ENCODE measurements around the gene TMEM209.
"Not testable (repeated sequence)": the region's sequence is repeated elsewhere in the genome, so short reads cannot be mapped to it uniquely, and the experiment has no call there.

The TMEM209 gene

DNA sequence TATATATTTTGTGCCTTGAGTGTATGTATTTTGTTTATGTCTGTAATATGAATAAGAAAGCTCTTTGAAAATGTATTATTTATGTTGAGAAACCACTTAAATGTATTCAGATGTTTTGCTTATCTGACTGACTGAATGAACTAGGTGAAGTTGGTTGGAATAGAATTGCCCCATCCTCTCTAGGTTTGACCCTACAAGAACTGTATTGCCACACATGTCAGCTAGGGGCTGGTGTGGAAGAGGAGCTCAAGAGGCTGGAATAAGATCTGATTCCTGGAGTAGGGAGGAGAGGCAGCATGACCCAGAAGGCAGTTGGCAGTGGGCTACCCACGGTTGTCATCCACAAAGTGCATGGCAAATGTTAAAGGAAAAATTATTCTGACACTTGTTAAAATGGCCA lies 11.5 kb upstream of the TMEM209 start:
- DNase-seq, result no peak

DNA sequence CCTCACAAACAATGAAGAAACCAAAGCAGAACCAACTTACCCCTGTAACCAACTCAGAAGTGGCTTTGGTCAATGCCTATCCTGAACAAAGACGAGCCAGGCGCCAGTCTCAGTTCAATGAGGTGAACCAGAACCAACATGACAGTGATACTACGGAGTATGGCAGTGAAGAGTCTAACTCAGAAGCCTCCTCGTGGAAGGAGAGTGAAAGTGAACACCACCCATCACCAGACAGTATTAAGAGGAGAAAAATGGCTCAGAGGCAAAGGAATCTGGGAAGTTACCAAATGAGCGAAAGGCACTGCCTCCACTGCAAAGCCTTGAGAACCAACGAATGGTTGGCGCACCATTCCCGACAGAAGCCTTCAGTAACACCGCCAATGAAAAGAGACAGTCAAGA lies 10.8 kb upstream of the TMEM209 start:
- no peak for DNase-seq

DNA sequence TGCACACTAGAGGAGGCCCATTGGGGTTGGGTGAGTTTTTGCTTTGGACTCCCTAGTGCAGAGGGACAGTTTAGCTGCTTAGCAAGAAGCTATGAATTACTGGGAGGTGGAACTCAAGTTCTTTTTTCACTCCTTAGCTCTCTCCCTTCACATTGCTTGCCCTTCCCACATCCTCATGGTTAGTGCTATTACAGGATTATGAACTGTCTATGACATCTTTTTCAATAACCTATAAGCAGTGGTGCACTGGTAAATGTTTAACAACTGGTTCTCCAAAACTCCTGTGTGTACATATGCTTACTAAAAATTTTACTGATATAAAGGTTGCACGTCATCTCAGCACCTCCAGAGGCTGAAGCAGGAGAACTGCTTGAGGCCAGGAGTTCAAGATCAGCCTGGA lies 8.6 kb upstream of the TMEM209 start:
- no peak for DNase-seq

DNA sequence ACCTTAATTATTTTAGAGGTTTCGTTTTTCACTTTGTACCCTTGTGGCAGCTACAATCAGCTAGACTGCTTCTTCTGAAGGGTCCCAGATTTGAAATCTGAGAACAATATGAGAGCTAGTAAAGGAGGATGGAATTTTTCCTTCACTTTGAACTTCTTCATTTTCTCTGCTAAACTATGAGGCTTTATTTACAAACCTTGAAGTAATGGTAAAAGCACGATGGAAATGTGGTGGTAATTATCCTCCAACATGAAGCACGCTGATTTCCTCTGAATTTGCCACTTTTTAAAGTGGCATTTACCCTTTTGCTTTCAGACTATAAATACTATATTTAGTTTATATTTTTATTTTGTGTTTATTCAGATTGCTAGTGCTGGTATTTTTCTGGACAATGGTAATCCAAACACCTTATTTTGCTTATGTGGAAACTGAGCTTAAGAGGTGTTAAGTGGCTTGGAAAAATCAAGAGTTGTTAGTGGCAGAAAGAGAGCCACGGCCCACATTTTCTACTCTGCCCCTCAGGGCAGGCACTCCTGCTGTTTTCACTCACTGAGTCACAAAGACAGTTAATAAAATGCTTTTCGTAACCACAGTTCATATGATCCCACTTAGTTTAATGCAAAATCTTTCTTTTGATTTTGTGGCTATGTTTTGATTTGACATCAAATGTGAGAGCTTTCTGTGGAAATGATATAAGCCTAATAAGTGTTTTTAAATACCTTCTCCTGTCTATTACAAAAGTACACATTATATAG lies 5.2 kb upstream of the TMEM209 start:
- DNase-seq, result no peak

DNA sequence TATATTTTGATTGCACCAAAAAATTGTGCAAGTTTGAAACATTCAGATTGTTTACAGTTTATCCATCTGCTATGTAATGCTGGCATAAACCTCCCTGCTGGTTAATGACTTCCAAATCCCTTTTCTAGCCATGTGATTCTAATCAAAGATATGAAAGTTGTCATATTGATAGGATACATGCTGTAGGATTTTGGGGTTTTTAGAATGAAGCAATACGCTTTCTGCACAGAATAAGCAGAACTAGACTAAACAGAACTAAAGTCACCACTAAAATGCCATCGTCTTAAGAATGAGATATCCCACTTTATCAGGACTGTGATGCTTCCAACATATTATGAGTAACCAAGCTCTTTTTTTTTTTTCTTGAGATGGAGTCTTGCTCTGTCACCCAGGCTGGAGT lies 3.3 kb upstream of the TMEM209 start:
- no peak for DNase-seq

DNA sequence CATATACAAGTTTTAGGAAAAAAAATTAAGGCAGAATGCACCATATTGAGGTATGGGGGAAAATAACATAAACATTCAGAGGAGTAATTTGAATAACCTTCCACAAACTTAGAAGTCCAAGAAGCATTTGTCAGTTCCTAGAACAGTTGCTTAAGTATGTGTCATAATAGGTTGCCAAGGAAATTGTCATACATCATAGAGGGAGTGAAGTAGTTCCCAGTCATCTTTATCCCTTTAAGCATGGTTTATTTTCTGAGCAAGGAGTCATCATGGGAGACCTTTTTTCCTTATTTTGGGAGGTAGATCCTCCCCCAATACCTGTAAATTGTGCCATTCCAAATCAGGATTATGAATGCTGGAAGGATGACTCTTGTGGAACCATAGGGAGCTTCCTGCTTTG lies 2.4 kb upstream of the TMEM209 start, which contains the start of gene SSMEM1:
TSS of gene SSMEM1 (plus strand) at position 219 of the 400 bp plus-strand sequence. CDS start at position 270, 51 bp downstream.
- no peak for DNase-seq

DNA sequence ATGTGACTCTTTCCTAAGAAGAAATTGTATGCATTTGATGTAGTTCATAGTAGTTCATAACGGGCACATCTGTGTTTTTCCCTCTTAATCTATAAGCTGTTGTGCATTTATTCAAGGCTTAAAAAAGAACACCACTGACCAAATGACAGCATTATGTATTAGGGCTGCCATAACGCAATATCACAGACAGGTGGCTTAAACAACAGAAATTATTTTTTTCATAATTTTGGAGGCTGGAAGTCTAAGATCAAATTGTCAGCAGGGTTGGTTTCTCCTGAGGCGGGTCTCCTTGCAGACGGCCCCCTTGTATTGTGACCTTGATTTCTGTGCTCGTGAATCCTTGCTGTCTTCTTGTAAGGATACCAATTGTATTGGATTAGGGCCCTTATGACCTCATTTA lies 1.8 kb upstream of the TMEM209 start:
- no peak for DNase-seq

DNA sequence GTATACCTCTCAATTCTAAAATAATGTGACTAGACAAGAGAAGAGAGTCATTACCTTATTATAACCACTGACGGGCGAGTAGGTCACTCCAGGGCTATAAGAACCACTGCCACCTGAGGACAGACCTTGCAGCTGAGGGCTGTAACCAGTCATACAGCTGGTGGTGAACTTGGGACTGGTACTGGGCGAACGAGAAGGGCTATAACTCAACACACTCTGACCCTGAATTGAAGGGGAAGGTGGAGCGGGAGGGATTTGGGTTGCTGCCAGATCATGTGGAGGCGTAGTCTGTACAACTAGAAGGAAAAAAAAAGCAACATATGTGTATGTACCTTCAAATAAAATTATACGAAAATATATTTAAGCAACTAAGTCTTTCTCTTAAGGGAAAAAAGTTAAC lies 3.4 kb downstream of the TMEM209 start:
- DNase-seq, result no peak

DNA sequence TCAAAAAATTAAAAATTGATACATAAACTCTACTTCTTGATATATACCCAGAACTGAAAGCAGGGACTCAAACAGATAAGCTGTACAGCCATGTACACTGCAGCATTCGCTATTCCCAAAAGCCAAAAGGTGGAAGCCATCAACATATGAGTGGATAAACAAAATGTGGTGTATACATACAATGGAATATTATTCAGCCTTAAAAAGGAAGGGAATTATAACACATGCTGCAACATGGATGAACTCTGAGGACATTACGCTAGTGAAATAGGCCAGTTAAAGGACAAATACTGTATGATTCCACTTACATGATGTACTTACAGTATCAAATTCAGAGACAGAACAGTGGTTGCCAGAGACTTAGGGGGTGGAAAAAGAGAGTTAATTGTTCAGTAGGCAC lies 8.1 kb downstream of the TMEM209 start:
- DNase-seq, result no peak

DNA sequence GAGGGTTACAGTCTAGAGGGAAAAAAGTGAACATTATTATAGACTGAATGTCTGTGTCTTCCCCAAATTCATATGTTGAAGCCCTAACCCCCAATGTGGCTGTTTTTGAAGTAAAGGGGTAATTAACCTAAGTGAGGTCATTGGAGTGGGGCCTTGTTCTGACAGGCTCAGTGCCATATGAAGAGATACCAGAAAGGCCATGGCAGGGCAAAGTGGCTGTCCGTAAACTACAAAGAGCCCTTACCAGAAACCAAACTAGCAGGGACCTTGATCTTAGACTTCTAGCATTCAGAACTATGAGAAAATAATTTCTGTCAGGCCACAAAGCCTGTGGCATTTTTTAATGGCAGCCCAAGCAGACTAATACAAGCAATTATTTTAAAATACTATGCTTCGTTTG lies 8.7 kb downstream of the TMEM209 start:
- no peak for DNase-seq

DNA sequence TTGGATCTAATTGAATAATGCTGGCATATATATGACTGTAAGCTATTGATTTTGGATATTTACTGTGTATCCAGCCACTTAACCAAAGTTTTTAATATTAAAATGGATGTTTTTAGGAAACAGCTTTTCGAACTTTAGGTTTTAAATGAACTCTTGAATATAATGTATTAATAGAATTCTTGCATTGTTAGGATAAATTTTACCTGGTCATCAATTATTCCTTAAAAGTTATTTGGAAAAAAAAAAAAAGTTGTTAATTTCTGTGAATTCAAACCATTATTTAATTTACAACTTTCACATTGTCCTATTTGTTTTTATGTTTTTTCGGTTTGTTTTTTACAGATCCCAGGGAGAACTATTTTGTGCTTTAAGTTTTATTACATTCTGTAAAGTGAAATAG lies 9.8 kb downstream of the TMEM209 start:
- DNase-seq, result no peak

DNA sequence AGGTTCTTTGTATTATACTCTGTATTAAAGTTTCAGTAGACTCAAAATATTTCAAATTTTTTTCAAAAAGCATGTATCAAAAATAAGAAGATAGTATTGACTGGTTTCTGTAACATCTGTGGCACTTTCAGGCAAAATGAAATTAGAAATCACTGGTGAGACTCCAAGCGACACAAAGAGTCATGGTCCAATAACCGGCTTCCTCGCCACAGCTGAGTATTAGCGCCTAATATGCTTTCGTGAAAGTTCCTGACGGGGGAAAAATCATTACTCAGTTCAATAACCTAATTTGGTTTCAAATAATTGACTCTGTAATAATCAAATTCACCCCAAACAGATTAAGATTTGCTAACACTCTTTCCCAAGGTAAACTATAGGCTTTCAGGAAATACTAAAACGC lies 13.4 kb downstream of the TMEM209 start:
- DNase-seq, result no peak

DNA sequence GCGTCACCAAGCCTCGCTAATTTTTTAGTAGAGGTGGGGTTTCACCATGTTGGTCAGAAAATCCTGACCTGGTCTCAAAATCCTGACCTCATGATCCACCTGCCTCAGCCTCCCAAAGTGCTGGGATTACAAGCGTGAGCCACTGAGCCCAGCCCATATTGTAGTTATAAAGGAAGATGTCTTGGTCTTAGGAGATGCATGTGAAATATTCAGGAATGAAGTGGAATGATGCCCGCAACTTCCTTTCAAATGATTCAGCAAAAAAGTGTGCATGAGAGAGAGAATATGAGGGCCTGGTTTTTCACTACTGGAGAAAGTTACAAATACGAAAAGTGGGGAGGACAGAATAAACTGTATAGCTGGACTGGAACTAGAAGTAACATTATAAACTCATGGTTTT lies 15.9 kb downstream of the TMEM209 start:
- DNase-seq, result no peak

DNA sequence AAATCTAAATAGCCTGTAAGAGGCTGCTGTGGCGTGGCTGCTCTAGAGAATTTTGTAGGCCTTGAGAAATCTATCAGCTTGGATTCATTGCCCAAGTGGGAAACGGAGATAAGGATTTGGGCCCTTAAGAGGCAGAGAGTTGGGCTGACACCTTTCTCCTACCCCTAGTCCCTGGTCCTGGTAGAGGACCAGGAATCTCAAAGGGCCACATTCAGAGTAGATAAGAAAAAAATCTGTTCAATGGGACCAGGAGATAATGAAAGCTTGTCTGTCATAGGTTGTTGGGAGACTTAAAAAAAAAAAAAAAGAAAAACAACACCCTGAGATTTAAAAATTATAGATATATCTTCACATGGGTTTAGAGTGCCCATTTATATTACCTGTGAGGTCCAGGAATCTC lies 17.8 kb downstream of the TMEM209 start:
- DNase-seq, result no peak

DNA sequence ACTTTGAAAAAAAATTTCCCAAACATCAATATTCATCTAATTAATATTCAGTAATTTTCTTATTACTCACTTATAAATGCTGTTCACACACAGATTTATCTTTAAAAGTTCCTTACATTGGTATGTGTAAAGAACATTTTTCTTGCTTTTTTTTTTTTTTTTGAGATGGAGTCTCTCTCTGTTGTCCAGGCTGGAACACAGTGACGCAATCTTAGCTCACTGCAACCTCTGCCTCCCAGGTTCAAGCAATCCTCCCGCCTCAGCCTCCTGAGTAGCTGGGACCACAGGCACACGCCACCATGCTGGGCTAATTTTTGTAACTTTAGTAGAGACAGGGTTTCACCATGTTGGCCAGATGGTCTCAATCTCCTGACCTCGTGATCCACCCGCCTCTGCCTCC lies 20.9 kb downstream of the TMEM209 start:
- not testable (repeated sequence) for DNase-seq

DNA sequence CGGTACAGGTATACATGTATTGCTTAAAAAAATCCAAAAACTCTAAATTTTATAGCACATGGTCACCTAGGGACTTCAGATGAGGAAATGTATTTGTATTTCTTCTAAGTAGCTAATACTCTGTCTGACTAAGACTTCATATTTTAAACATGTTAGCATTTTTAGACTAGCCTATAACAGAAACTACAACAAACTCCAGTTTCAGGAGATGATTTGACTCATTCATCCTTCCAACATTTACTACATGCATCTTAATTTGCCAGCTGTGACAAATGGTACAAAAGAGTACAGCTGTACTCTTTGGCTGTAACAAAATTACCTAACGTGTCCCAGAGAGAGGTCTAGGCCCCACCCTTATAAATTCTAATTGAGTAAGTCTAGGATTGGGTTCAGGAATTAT lies 22.2 kb downstream of the TMEM209 start:
- DNase-seq, result no peak

DNA sequence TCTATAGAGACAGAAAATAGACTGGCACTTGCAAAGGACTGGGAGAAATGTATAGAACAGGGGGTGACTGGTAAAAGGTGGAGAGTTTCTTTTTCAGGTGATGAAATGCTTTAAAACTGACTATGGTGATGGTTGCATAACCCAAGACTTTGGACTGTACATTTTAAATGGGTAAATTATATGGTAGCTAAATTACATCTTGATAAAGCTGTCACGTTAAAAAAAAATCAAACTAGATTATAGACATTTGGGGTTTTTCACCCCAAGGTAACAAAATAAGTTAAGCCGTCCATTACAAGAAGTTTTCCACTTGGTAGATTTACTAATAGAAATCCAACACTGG lies 24.0 kb downstream of the TMEM209 start:
- DNase-seq, result no peak

DNA sequence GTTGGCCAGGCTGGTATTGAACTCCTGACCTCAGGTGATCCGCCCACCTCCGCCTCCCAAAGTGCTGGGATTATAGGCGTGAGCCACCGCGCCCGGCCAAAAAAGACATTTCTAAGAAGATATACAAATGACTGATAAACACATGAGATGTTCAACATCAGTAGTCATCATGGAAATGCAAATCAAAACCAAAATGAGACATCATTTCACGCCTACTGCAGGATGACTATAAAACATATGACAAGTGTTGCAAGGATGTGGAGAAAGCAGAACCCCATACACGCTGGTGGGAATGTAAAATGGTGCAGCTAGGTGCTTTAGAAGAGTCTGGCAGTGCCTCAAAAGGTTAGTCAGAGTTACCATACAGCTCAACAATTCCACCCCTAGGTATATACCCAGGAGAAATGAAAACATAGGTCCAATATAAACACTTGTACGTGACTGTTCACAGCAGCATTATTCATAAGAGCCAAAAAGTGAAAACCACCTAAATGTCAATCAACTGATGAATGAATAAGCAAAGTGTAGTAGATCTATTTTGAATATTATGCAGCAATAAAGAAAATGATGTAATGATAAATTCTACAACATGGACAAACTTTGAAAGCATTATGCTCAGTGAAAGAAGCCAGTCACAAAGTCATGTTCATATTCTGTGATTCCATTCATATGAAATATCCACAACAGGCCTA lies 24.5 kb downstream of the TMEM209 start:
- no peak for DNase-seq

DNA sequence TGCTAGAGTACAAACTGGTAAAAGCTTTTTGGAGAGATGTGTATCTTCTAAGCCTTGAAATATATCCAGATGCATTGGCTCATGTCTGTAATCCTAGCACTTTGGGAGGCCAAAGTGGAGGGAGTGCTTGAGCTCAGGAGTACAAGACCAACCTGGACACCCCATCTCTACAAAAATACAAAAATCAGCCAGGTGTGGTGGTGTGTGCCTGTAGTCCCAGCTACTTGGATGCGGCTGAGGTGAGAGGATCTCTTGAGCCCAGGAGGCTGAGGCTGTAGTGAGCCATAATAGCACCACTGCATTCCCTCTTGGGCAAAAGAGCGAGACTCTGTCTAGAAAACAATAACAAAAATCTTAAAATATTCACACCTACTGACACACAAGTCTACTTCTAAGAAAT lies 25.6 kb downstream of the TMEM209 start:
- DNase-seq, result no peak

DNA sequence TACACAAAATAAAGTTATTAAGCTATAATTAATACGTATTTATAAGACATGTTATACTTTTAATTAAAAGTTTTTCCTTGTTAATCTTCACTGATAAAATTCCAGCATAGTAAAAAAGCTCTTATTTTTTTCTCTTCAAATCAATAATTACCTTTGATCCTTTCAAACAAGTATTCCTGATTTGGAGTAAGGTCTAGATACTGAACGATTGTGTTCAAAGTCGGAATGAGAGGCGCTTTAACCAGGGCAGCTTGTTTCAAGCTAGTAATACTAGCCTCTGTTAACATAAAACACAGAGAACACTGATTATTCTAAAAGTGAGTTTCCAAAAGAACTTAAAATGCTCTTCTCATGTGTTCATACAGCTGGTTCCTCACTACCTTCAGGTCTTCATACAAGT lies 27.0 kb downstream of the TMEM209 start:
- no peak for DNase-seq

DNA sequence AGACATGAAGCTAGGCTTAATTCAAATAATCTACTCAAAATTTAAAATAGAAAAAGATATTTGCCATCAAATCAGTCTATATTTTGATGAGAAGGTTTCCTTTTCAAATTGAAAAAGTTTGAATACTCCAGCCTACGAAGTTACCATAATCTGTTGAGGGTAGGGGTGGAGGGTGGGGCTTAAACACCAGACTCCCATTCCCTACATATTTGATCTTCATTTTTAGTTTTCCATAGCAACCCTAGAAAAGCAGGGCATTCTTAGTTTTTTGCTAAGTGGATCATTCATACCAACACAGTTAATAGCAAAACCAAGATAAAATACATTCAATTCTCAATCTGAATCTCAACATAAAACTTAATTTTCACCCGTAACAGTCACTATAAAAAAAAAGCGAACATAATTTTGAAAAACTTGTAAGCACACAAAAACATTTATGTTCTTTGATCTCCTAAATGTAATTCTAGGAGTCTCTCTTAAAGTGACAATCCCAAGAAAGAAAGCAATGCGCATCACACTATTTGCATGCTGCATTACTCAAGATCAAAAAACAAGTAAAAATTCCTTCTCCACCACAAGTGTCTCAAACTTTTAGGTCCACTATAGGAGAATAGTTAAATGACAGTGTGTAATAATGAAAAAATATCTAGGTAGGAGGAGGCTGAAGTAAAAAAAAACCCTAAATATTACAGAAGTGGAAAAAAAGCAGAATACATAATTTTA lies 30.8 kb downstream of the TMEM209 start:
- no peak for DNase-seq

DNA sequence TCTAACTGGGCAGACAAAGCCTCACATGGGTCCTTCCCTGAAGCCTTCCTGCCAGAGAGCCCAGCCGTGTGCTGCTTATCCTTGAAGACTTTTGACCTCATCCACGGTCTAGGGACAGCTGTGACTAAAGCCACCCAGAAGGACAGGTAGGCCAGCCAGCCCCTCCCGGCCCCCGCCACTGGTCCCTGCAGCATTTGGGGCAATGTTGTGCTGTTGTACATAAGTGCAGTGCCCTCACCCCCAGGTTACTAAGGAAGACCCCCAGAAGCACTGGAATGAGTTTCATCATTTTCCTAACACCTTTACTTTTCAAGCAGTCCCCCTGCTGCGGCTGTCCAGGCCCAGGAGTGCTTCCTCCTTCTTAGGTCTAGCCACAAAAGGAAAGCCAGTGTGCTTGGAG lies 43.0 kb downstream of the TMEM209 start:
- DNase-seq, result no peak

DNA sequence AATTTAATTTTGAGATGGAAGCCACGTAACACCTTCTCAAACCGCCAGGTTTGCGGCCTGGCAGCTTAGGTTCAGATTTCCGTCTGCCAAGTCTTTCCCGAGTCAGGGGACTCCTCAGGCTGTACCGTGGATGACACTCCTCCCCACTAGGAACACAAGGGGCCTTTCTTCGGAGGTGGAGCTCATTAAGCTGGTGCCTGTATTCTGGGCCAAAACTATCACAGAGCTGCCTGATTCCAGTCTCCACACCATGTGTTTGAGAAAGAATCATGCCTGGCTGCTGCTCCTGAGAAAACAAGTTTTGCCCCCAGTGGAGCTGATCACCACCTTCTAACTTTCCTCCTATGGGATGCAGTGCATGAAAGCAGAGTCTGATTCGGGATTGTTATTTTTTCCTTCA lies 44.8 kb downstream of the TMEM209 start:
- DNase-seq, result no peak

DNA sequence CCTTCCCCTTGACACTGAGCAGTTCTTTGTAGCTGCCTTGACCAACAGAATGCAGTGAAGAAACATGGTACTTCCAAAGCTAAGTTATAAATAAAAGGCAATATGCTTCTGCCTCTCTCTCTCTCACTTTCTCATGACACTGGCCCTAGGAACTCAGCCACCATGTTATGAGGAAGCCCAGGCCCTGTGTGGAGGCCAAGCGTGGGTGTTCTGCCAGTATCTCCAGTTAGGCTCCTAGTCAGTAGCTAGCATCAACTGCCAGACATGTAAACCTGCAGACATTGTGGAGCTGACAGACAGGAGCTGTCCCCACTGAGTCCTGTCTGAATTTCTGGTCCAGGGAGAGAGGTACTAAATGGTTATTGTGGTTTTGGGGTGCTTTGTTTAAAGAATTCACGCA lies 45.2 kb downstream of the TMEM209 start:
- DNase-seq, result no peak

All from bone marrow (tissue), 2 donors.